ENCODE measurements around the gene NSUN4.
"Not testable (repeated sequence)": the region's sequence is repeated elsewhere in the genome, so short reads cannot be mapped to it uniquely, and the experiment has no call there.

NSUN4 gene

GRCh38 chr1:46317323-46317722 is 23.3 kb upstream of the NSUN4 start:
- H3K27me3 ChIP-seq (ENCODE audit: insufficient read depth, poor library complexity, severe bottlenecking), result no peaks in the 10 kb centered on the region
- no peak overlapping the region for H3K27ac ChIP-seq (replicated peaks)
- no peak for TF ChIP-seq GABPA (IDR thresholded peaks at IDR 0.05; ENCODE audit: low read depth)
- 0 out of 2 replicates have a peak, but pooled peaks have one; percentile 33 for TF ChIP-seq POLR2AphosphoS5 (IDR thresholded peaks at IDR 0.05; ENCODE audit: low read depth)
- TF ChIP-seq, protein P1, sequence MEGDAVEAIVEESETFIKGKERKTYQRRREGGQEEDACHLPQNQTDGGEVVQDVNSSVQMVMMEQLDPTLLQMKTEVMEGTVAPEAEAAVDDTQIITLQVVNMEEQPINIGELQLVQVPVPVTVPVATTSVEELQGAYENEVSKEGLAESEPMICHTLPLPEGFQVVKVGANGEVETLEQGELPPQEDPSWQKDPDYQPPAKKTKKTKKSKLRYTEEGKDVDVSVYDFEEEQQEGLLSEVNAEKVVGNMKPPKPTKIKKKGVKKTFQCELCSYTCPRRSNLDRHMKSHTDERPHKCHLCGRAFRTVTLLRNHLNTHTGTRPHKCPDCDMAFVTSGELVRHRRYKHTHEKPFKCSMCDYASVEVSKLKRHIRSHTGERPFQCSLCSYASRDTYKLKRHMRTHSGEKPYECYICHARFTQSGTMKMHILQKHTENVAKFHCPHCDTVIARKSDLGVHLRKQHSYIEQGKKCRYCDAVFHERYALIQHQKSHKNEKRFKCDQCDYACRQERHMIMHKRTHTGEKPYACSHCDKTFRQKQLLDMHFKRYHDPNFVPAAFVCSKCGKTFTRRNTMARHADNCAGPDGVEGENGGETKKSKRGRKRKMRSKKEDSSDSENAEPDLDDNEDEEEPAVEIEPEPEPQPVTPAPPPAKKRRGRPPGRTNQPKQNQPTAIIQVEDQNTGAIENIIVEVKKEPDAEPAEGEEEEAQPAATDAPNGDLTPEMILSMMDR (IDR thresholded peaks at IDR 0.05; ENCODE audit: insufficient read depth, low read length), result no peak
- TF ChIP-seq REST (IDR thresholded peaks at IDR 0.05; ENCODE audit: insufficient replicate concordance, low read depth), result no peak
- TF ChIP-seq SPI1 (IDR thresholded peaks at IDR 0.05; ENCODE audit: borderline replicate concordance, low read depth), result no peak
- DNase-seq (ENCODE audit: low read depth in 1 of 2, low spot score in 1 of 2), result no peak
- no peak overlapping the region for H3K4me3 ChIP-seq (replicated peaks; ENCODE audit: insufficient read depth, low read length)

DNA sequence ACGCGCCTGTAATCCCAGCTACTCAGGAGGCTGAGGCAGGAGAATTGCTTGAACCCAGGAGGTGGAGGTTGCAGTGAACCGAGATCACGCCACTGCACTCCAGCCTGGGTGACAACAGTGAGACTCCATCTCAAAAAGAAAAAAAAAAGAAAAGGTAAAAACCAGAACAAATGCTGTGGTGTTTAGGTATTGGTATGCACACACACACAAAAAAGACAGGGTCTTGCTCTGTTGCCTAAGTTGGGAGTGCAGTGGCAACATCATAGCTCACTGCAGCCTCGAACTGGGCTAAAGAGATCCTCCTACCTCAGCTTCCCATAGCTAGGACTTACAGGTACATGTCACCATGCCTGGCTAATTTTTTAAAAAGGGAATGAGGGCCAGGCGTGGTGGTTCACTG is 21.3 kb upstream of the NSUN4 start:
- not testable (repeated sequence) for H3K27ac ChIP-seq (replicated peaks); H3K27me3 ChIP-seq (ENCODE audit: insufficient read depth, poor library complexity, severe bottlenecking); H3K4me3 ChIP-seq (replicated peaks; ENCODE audit: insufficient read depth, low read length); DNase-seq (ENCODE audit: low read depth in 1 of 2, low spot score in 1 of 2)

DNA sequence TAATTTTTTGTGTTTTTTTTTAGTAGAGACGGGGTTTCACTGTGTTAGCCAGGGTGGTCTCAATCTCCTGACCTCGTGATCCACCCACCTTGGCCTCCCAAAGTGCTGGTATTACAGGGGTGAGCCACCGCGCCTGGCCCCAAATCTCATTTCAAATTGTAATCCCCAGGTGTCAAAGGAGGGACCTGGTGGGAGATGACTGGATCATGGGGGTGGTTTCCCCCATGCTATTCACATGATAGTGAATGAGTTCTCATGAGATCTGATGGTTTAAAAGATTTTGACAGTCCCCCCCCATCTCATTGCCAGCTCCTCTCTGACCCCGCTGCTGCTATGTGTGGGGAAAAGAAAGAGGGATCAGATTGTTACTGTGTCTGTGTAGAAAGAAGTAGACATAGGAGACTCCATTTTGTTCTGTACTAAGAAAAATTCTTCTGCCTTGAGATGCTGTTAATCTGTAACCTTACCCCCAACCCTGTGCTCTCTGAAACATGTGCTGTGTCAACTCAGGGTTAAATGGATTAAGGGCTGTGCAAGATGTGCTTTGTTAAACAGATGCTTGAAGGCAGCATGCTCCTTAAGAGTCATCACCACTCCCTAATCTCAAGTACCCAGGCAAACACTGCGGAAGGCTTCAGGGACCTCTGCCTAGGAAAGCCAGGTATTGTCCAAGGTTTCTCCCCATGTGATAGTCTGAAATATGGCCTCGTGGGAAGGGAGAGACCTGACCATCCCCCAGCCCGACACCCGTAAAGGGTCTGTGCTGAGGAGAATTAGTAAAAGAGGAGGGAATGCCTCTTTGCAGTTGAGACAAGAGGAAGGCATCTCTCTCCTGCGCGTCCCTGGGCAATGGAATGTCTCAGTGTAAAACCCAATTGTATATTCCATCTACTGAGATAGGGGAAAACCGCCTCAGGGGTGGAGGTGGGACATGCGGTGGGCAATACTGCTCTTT is 20.4 kb upstream of the NSUN4 start:
- H3K27ac ChIP-seq (replicated peaks); DNase-seq (ENCODE audit: low read depth in 1 of 2, low spot score in 1 of 2); H3K27me3 ChIP-seq (ENCODE audit: insufficient read depth, poor library complexity, severe bottlenecking); H3K4me3 ChIP-seq (replicated peaks; ENCODE audit: insufficient read depth, low read length): not testable (repeated sequence)

DNA sequence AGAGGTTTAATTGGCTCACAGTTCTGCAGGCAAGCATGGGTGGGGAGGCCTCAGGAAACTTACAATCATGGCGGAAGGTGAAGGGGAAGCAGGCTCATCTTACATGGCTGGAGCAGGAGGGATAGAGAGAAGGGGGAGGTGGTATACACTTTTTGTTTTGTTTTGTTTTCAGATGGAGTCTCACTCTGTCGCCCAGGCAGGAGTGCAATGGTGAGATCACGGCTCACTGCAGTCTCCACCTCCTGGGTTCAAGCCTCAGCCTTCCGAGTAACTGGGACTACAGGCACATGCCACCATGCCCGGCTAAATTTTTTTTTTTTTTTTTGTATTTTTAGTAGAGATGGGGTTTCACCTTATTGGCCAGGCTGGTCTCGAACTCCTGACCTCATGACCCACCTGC is 18.4 kb upstream of the NSUN4 start:
- not testable (repeated sequence) for H3K27ac ChIP-seq (replicated peaks); DNase-seq (ENCODE audit: low read depth in 1 of 2, low spot score in 1 of 2); H3K4me3 ChIP-seq (replicated peaks; ENCODE audit: insufficient read depth, low read length); H3K27me3 ChIP-seq (ENCODE audit: insufficient read depth, poor library complexity, severe bottlenecking)

GRCh38 chr1:46325285-46326076 is 15.1 kb upstream of the NSUN4 start:
- H3K4me3 ChIP-seq (replicated peaks; ENCODE audit: insufficient read depth, low read length); H3K27ac ChIP-seq (replicated peaks); DNase-seq (ENCODE audit: low read depth in 1 of 2, low spot score in 1 of 2); H3K27me3 ChIP-seq (ENCODE audit: insufficient read depth, poor library complexity, severe bottlenecking): not testable (repeated sequence)

GRCh38 chr1:46328182-46328581 is 12.4 kb upstream of the NSUN4 start:
- H3K4me3 ChIP-seq (replicated peaks; ENCODE audit: insufficient read depth, low read length); H3K27ac ChIP-seq (replicated peaks); DNase-seq (ENCODE audit: low read depth in 1 of 2, low spot score in 1 of 2): not testable (repeated sequence)

GRCh38 chr1:46329807-46330206 is 10.8 kb upstream of the NSUN4 start:
- H3K4me3 ChIP-seq (replicated peaks; ENCODE audit: insufficient read depth, low read length); H3K27ac ChIP-seq (replicated peaks); H3K27me3 ChIP-seq (ENCODE audit: insufficient read depth, poor library complexity, severe bottlenecking): not testable (repeated sequence)
- peak in 1 of 2 experiments; percentile 34 for DNase-seq (ENCODE audit: low read depth in 1 of 2, low spot score in 1 of 2)

More at GRCh38 chr1:46328182-46328581, 12.4 kb upstream of the NSUN4 start:
- H3K27me3 ChIP-seq (ENCODE audit: insufficient read depth, poor library complexity, severe bottlenecking), result not testable (repeated sequence)

DNA sequence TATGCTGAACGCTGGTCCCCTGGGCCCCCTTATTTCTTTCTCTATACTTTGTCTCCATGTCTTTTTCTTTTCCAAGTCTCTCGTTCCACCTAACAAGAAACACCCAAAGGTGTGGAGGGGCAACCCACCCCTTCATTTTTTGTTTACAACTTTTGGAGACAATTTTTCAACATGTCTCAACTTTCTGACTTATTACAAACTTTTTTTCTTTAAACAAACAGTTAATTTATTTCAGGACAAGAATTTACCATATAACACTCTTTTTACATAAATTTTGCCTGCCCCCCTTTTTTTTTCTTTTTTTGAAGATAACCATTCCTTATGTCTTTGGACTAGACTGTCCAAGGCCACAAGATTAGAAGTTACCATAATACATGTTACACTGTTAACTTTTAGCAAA is 10.2 kb upstream of the NSUN4 start:
- H3K27me3 ChIP-seq (ENCODE audit: insufficient read depth, poor library complexity, severe bottlenecking); DNase-seq (ENCODE audit: low read depth in 1 of 2, low spot score in 1 of 2); H3K27ac ChIP-seq (replicated peaks); H3K4me3 ChIP-seq (replicated peaks; ENCODE audit: insufficient read depth, low read length): not testable (repeated sequence)

GRCh38 chr1:46331786-46332540 is 8.6 kb upstream of the NSUN4 start:
- H3K4me3 ChIP-seq (replicated peaks; ENCODE audit: insufficient read depth, low read length); H3K27ac ChIP-seq (replicated peaks); DNase-seq (ENCODE audit: low read depth in 1 of 2, low spot score in 1 of 2); H3K27me3 ChIP-seq (ENCODE audit: insufficient read depth, poor library complexity, severe bottlenecking): not testable (repeated sequence)
